ENCODE measurements around the gene OPRD1. TPM values are rescaled to one million over a fixed set of nuclear protein-coding genes. Genes with fewer than 3 reads are reported as not detected.
"Not testable (repeated sequence)": the region's sequence is repeated elsewhere in the genome, so short reads cannot be mapped to it uniquely, and the experiment has no call there.

Gene OPRD1
- total RNA-seq, 1 experiment from 2014 or later, result 0.97 TPM

GRCh38 chr1:28789816-28790215 is 22.2 kb upstream of the OPRD1 start:
- POLR2A ChIA-PET (ENCODE audit: low non-redundant PET), result interaction anchor here (0.5 kb wide), 1 partner anchor 212 kb away, joined by 3 read pairs; no protein-coding TSS in a partner anchor
- Histone ChIP-seq H3K9me3 (ENCODE audit: low read depth, low read length, poor library complexity, severe bottlenecking) (no peaks in the 10 kb centered on the region), H3K27me3 (replicated peaks; ENCODE audit: insufficient read depth, low read depth, low read length, poor library complexity) (no peaks in the 10 kb centered on the region), H3K27ac (ENCODE audit: low read depth, low read length, poor library complexity, severe bottlenecking) (no peak overlapping the region), H3K4me3 (ENCODE audit: low read depth, low read length, poor library complexity, severe bottlenecking) (no peak overlapping the region), H3K4me1 (ENCODE audit: insufficient read depth, low read length, poor library complexity, severe bottlenecking) (no peaks in the 10 kb centered on the region), H3K36me3 (ENCODE audit: insufficient read depth, low read length, poor library complexity, severe bottlenecking) (no peaks in the 10 kb centered on the region)
- CTCF ChIA-PET, result no interaction called here
- intact Hi-C loops (cut with micrococcal nuclease; ENCODE audit: unreplicated experiment), result loop anchor here (5.0 kb wide), 1 partner anchor 72 kb away; no protein-coding TSS in a partner anchor
- BruUV-seq (replicated peaks), result no TSS peak
- no peak for DNase-seq (ENCODE audit: low spot score)
- TF ChIP-seq EZH2 (IDR thresholded peaks at IDR 0.05; ENCODE audit: borderline replicate concordance, low read depth, low read length, poor library complexity, severe bottlenecking), result no peak
- TF ChIP-seq, protein P1, sequence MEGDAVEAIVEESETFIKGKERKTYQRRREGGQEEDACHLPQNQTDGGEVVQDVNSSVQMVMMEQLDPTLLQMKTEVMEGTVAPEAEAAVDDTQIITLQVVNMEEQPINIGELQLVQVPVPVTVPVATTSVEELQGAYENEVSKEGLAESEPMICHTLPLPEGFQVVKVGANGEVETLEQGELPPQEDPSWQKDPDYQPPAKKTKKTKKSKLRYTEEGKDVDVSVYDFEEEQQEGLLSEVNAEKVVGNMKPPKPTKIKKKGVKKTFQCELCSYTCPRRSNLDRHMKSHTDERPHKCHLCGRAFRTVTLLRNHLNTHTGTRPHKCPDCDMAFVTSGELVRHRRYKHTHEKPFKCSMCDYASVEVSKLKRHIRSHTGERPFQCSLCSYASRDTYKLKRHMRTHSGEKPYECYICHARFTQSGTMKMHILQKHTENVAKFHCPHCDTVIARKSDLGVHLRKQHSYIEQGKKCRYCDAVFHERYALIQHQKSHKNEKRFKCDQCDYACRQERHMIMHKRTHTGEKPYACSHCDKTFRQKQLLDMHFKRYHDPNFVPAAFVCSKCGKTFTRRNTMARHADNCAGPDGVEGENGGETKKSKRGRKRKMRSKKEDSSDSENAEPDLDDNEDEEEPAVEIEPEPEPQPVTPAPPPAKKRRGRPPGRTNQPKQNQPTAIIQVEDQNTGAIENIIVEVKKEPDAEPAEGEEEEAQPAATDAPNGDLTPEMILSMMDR (conservative IDR thresholded peaks at IDR 0.05; ENCODE audit: low read depth, low read length), result no peak

DNA sequence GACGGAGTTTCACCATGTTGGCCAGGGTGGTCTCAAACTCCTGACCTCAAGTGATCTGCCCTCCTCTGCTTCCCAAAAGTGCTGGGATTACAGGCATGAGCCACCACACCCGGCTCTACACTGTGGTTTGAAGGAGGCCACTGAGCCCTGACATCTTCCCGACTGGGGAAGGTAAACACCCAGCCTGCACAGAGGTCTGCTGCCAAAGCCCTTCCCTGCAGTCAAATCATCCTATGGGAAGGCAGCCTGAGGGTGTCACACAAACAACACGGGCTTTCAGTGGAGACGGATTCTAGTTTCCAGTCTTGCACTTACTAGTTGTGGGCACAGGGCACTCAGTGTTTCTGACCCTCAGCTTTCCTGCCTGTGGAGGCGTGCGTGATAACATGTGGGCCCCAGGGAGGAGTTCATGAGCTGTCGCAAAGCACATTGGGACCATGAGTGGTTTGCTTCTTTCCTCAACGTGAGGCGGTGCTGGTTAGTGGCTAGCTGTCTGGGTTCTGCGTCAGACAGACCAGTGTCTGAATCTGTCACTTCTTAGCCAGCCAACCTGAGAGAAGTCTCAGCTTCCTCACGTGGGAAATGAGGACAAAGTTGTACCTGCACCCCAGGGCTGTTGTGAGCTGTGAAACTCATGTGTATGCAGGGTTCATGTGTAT is 21.5 kb upstream of the OPRD1 start:
- Histone ChIP-seq H3K27ac (ENCODE audit: low read depth, low read length, poor library complexity, severe bottlenecking) (no peak overlapping the region), H3K4me1 (ENCODE audit: insufficient read depth, low read length, poor library complexity, severe bottlenecking) (no peaks in the 10 kb centered on the region), H3K4me3 (ENCODE audit: low read depth, low read length, poor library complexity, severe bottlenecking) (no peak overlapping the region), H3K9me3 (ENCODE audit: low read depth, low read length, poor library complexity, severe bottlenecking) (no peaks in the 10 kb centered on the region), H3K27me3 (replicated peaks; ENCODE audit: insufficient read depth, low read depth, low read length, poor library complexity) (no peaks in the 10 kb centered on the region), H3K36me3 (ENCODE audit: insufficient read depth, low read length, poor library complexity, severe bottlenecking) (no peaks in the 10 kb centered on the region)
- ChIA-PET POLR2A (ENCODE audit: low non-redundant PET) (no interaction called here), CTCF (interaction anchor here (1.0 kb wide), 1 partner anchor 87 kb away, joined by 4 read pairs; no protein-coding TSS in a partner anchor)
- no peak for TF ChIP-seq EZH2 (IDR thresholded peaks at IDR 0.05; ENCODE audit: borderline replicate concordance, low read depth, low read length, poor library complexity, severe bottlenecking)
- TF ChIP-seq, protein P1 (conservative IDR thresholded peaks at IDR 0.05; ENCODE audit: low read depth, low read length), result no peak
- no peak for DNase-seq (ENCODE audit: low spot score)
- intact Hi-C loops (cut with micrococcal nuclease; ENCODE audit: unreplicated experiment), result no loop called here
- BruUV-seq (replicated peaks), result no TSS peak

DNA sequence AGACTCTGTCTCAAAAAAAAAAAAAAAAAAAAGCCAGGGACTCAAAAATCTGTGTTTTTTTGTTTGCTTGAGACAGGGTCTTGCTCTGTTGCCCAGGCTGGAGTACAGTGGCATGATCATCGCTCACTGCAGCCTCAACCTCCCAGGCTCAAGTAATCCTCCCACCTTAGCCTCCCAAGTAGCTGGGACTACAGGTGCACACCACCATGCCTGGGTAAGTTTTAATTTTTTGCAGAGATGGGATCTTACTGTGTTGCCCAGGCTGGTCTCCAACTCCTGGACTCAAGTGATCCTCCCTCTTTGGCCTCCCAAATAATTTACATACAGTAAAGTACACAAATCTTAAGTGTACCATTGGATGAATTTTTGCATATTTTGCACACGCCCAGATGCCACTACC is 20.0 kb upstream of the OPRD1 start:
- H3K9me3 ChIP-seq (ENCODE audit: low read depth, low read length, poor library complexity, severe bottlenecking); intact Hi-C loops (cut with micrococcal nuclease; ENCODE audit: unreplicated experiment); BruUV-seq (replicated peaks); H3K27me3 ChIP-seq (replicated peaks; ENCODE audit: insufficient read depth, low read depth, low read length, poor library complexity); H3K36me3 ChIP-seq (ENCODE audit: insufficient read depth, low read length, poor library complexity, severe bottlenecking); POLR2A ChIA-PET (ENCODE audit: low non-redundant PET); DNase-seq (ENCODE audit: low spot score); H3K4me3 ChIP-seq (ENCODE audit: low read depth, low read length, poor library complexity, severe bottlenecking); H3K27ac ChIP-seq (ENCODE audit: low read depth, low read length, poor library complexity, severe bottlenecking); H3K4me1 ChIP-seq (ENCODE audit: insufficient read depth, low read length, poor library complexity, severe bottlenecking): not testable (repeated sequence)
- CTCF ChIA-PET, result interaction anchor here (0.6 to 1.0 kb wide), 2 partner anchors 85 to 1308 kb away, joined by 4 to 9 read pairs; no protein-coding TSS in a partner anchor

Data from A673 (cell line).